ENCODE measurements around the gene TENT4A. TPM values are rescaled to one million over a fixed set of nuclear protein-coding genes. Genes with fewer than 3 reads are reported as not detected.

The TENT4A gene
- total RNA-seq, 2 experiments from 2014 or later: 29.2 to 33.3 TPM

GRCh38 chr5:6788956-6789649 is 75.9 kb downstream of the TENT4A start:
- intact Hi-C loops (cut with DNase I, micrococcal nuclease): no loop called here
- no peak for DNase-seq
- peaks cover 15% of the 10 kb centered on the region for H3K27me3 Mint-ChIP-seq
- CTCF ChIA-PET: interaction anchor here (0.9 kb wide), 1 partner anchor 16 kb away, joined by 3 read pairs; no protein-coding TSS in a partner anchor
- H3K4me1 Mint-ChIP-seq: peaks cover 6% of the 10 kb centered on the region
- POLR2A ChIA-PET: no interaction called here
- H3K27ac Mint-ChIP-seq: no peak overlapping the region
- H3K36me3 Mint-ChIP-seq (ENCODE audit: low read depth): no peaks in the 10 kb centered on the region
- H3K9me3 Mint-ChIP-seq (ENCODE audit: low read depth): no peaks in the 10 kb centered on the region
- ATAC-seq: no peak
- no peak overlapping the region for H3K4me3 Mint-ChIP-seq

- H3K9me3 Mint-ChIP-seq (ENCODE audit: low read depth): no peaks in the 10 kb centered on the region
- ChIA-PET POLR2A (no interaction called here), CTCF (no interaction called here)
- H3K36me3 Mint-ChIP-seq (ENCODE audit: low read depth): no peaks in the 10 kb centered on the region
- peaks cover 16% of the 10 kb centered on the region for H3K27me3 Mint-ChIP-seq
- H3K27ac Mint-ChIP-seq: no peak overlapping the region
- peaks cover 6% of the 10 kb centered on the region for H3K4me1 Mint-ChIP-seq
- intact Hi-C loops (cut with DNase I, micrococcal nuclease): no loop called here
- H3K4me3 Mint-ChIP-seq: no peak overlapping the region
- ATAC-seq (no peak), DNase-seq (no peak)
Observed at GRCh38 chr5:6790346-6790865, 77.2 kb downstream of the TENT4A start.

DNA sequence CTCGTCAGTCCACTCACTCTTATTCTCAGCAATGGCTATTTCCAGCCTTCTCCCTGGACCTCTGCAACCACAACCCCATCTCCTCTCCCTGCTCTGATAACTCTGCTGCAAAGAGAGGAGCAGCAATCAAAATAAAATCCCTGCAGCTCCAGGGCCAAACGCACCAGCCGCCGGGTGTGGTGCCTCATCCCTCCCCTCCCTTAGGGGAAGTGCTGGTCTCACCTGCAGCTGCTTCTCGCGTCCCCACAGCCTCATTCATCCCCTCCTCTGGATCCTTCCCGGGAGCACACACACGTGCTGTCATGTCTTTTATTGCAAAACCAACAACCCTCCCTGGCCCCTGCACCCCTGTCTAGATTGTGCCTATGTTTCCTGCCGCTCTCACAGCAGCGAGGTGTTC is 77.8 kb downstream of the TENT4A start:
- H3K4me3 Mint-ChIP-seq: no peak overlapping the region
- no peak overlapping the region for H3K27ac Mint-ChIP-seq
- H3K9me3 Mint-ChIP-seq (ENCODE audit: low read depth): no peaks in the 10 kb centered on the region
- ChIA-PET CTCF (no interaction called here), POLR2A (no interaction called here)
- ATAC-seq (no peak), DNase-seq (no peak)
- H3K27me3 Mint-ChIP-seq: peaks cover 14% of the 10 kb centered on the region
- no peaks in the 10 kb centered on the region for H3K36me3 Mint-ChIP-seq (ENCODE audit: low read depth)
- peaks cover 6% of the 10 kb centered on the region for H3K4me1 Mint-ChIP-seq
- intact Hi-C loops (cut with DNase I, micrococcal nuclease): no loop called here

- H3K27me3 Mint-ChIP-seq: peaks cover 17% of the 10 kb centered on the region
- DNase-seq: no peak
- H3K27ac Mint-ChIP-seq: no peak overlapping the region
- ChIA-PET CTCF (interaction anchor here (0.7 to 1.4 kb wide), 4 partner anchors 10 to 360 kb away, joined by 3 read pairs; no protein-coding TSS in a partner anchor), POLR2A (no interaction called here)
- intact Hi-C loops (cut with DNase I, micrococcal nuclease): no loop called here
- H3K4me3 Mint-ChIP-seq: no peak overlapping the region
- H3K4me1 Mint-ChIP-seq: peaks cover 6% of the 10 kb centered on the region
- no peak for ATAC-seq
- H3K9me3 Mint-ChIP-seq (ENCODE audit: low read depth): no peaks in the 10 kb centered on the region
- no peaks in the 10 kb centered on the region for H3K36me3 Mint-ChIP-seq (ENCODE audit: low read depth)
Observed at GRCh38 chr5:6792376-6792775, 79.1 kb downstream of the TENT4A start.

DNA sequence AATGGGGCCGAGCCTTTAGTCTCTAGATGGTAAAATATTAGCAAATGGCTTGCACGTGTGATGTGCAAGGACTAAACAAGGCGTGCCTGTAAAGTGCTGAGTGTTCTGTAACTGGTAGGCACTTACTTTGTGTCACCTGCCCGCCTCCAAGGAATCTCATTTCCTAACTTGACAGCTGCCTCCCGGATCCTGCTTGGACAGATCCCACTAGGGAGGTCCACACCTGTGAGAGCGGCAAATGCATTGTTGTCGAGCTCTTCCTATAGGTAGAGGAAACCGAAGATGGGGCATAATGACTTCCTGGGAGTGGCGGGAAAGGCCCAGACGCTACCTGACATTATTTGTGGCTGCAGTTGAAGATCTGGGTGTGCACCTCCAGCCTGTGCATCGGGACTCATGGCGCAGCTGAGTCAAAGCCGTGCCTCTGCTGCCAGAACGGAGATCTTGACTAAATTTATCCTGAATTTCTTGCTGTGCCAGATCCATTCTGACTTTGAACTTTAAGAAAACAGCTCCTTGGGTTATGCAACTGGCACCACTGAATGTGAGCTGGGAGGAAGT is 79.8 kb downstream of the TENT4A start:
- intact Hi-C loops (cut with DNase I, micrococcal nuclease): no loop called here
- POLR2A ChIA-PET: no interaction called here
- H3K9me3 Mint-ChIP-seq (ENCODE audit: low read depth): no peaks in the 10 kb centered on the region
- no peaks in the 10 kb centered on the region for H3K36me3 Mint-ChIP-seq (ENCODE audit: low read depth)
- DNase-seq (no peak), ATAC-seq (no peak)
- peaks cover 6% of the 10 kb centered on the region for H3K4me1 Mint-ChIP-seq
- no peak overlapping the region for H3K4me3 Mint-ChIP-seq
- CTCF ChIA-PET: interaction anchor here (0.6 to 1.4 kb wide), 5 partner anchors 10 to 966 kb away, joined by 3 to 4 read pairs (median 3); no protein-coding TSS in a partner anchor
- H3K27me3 Mint-ChIP-seq: peaks cover 17% of the 10 kb centered on the region
- H3K27ac Mint-ChIP-seq: no peak overlapping the region

- H3K4me3 Mint-ChIP-seq: no peak overlapping the region
- intact Hi-C loops (cut with DNase I, micrococcal nuclease): no loop called here
- ChIA-PET POLR2A (no interaction called here), CTCF (no interaction called here)
- DNase-seq (no peak), ATAC-seq (no peak)
- no peaks in the 10 kb centered on the region for H3K4me1 Mint-ChIP-seq
- no peaks in the 10 kb centered on the region for H3K9me3 Mint-ChIP-seq (ENCODE audit: low read depth)
- no peaks in the 10 kb centered on the region for H3K36me3 Mint-ChIP-seq (ENCODE audit: low read depth)
- H3K27me3 Mint-ChIP-seq: peaks cover 3% of the 10 kb centered on the region
- no peak overlapping the region for H3K27ac Mint-ChIP-seq
Observed at GRCh38 chr5:6801236-6801635, 88.0 kb downstream of the TENT4A start.

DNA sequence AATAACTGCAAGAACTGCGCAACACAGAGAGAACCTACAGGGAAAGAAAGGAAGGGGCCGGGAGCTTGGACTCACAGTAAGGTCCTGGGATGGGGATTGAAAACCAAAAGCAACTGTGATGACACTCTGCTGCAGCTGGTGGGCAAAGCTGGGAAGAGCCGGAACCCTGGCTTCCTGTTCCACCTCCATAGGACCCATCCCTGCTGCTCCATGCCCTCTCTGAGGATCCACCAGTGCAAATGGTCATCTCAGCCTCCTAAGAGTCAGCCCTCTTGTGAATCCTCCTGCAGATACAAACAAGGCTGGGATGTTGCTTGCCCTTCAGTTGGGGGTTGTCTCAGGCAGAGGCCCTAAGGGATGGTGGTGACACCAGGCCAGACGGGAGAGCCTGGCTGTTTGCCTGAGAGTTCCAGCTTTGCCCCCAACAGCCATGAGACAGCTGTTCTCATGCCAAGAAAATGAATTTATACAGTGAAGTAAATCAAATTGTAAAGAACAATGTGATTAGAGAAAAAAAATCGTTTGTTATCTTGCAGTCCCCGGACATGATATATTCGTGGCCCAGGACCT is 90.8 kb downstream of the TENT4A start:
- peaks cover 5% of the 10 kb centered on the region for H3K27me3 Mint-ChIP-seq
- no peaks in the 10 kb centered on the region for H3K36me3 Mint-ChIP-seq (ENCODE audit: low read depth)
- ChIA-PET POLR2A (no interaction called here), CTCF (interaction anchor here (0.7 kb wide), 2 partner anchors 13 to 15 kb away, joined by 3 read pairs; no protein-coding TSS in a partner anchor)
- intact Hi-C loops (cut with DNase I, micrococcal nuclease): no loop called here
- no peak overlapping the region for H3K27ac Mint-ChIP-seq
- no peak for DNase-seq
- no peaks in the 10 kb centered on the region for H3K4me1 Mint-ChIP-seq
- H3K9me3 Mint-ChIP-seq (ENCODE audit: low read depth): peaks cover 2% of the 10 kb centered on the region
- no peak for ATAC-seq
- no peak overlapping the region for H3K4me3 Mint-ChIP-seq

GRCh38 chr5:6804766-6805501 is 91.7 kb downstream of the TENT4A start:
- no peaks in the 10 kb centered on the region for H3K4me1 Mint-ChIP-seq
- no peak overlapping the region for H3K4me3 Mint-ChIP-seq
- CTCF ChIA-PET: interaction anchor here (0.7 kb wide), 2 partner anchors 12 to 16 kb away, joined by 3 read pairs; no protein-coding TSS in a partner anchor
- intact Hi-C loops (cut with DNase I, micrococcal nuclease): no loop called here
- peaks cover 2% of the 10 kb centered on the region for H3K9me3 Mint-ChIP-seq (ENCODE audit: low read depth)
- peaks cover 5% of the 10 kb centered on the region for H3K27me3 Mint-ChIP-seq
- POLR2A ChIA-PET: no interaction called here
- no peak for DNase-seq
- H3K27ac Mint-ChIP-seq: no peak overlapping the region
- no peak for ATAC-seq
- no peaks in the 10 kb centered on the region for H3K36me3 Mint-ChIP-seq (ENCODE audit: low read depth)

GRCh38 chr5:6805841-6806240 is 92.6 kb downstream of the TENT4A start:
- DNase-seq (no peak), ATAC-seq (no peak)
- intact Hi-C loops (cut with DNase I, micrococcal nuclease): no loop called here
- CTCF ChIA-PET: no interaction called here
- H3K27me3 Mint-ChIP-seq: peaks cover 5% of the 10 kb centered on the region
- POLR2A ChIA-PET: no interaction called here
- peaks cover 2% of the 10 kb centered on the region for H3K9me3 Mint-ChIP-seq (ENCODE audit: low read depth)
- no peak overlapping the region for H3K27ac Mint-ChIP-seq
- no peak overlapping the region for H3K4me3 Mint-ChIP-seq
- no peaks in the 10 kb centered on the region for H3K4me1 Mint-ChIP-seq
- no peaks in the 10 kb centered on the region for H3K36me3 Mint-ChIP-seq (ENCODE audit: low read depth)

Data from activated CD4-positive, alpha-beta T cell treated with anti-CD3 and anti-CD28 coated beads for 36 hours (primary cell).